PC-9 (cell line): Measurements from ENCODE around the gene PDK4.

ENCODE experiments used
- EZH2 ChIP-seq: fragments of 200-600 bp; sonication (generic); IDR thresholded peaks from 2 replicates; pipeline ENCODE4 v1.8.0; 2017; ENCODE audit warnings: antibody characterized with exemption, low read depth
- TF ChIP-seq, protein P1 (sequence below): fragments of 200-600 bp; sonication (generic); conservative IDR thresholded peaks from 2 replicates; pipeline ENCODE4 v1.6.1; 2017; ENCODE audit warnings: mixed run types, antibody characterized with exemption, mild to moderate bottlenecking, moderate library complexity

DNA sequence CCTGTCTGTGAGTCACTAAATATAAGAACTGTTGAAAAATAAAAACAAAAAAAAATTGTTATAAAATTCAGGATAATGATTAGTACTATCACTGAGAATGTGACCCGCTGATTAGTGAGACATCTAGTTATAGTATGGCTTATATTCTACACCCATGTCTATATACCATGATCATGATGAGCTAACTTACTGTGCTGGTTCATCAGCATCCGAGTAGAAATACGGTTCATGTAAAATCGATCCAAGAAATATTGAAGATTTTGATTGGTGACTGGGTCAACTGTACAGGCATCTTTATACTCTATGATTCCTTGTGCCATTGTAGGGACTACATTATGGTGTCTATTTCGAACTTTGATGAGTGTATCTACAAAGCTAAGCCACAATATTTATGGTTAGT, 3.7 kb downstream of the PDK4 start:
- TF ChIP-seq, protein P1, sequence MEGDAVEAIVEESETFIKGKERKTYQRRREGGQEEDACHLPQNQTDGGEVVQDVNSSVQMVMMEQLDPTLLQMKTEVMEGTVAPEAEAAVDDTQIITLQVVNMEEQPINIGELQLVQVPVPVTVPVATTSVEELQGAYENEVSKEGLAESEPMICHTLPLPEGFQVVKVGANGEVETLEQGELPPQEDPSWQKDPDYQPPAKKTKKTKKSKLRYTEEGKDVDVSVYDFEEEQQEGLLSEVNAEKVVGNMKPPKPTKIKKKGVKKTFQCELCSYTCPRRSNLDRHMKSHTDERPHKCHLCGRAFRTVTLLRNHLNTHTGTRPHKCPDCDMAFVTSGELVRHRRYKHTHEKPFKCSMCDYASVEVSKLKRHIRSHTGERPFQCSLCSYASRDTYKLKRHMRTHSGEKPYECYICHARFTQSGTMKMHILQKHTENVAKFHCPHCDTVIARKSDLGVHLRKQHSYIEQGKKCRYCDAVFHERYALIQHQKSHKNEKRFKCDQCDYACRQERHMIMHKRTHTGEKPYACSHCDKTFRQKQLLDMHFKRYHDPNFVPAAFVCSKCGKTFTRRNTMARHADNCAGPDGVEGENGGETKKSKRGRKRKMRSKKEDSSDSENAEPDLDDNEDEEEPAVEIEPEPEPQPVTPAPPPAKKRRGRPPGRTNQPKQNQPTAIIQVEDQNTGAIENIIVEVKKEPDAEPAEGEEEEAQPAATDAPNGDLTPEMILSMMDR = no peak
- no peak for TF ChIP-seq EZH2
